ENCODE data around the gene VPS36.

The VPS36 gene

GRCh38 chr13:52432456-52432855 lies 18.0 kb downstream of the VPS36 start:
- Histone ChIP-seq H3K4me3 (ENCODE audit: low read length) (no peak overlapping the region), H3K36me3 (ENCODE audit: control insufficient read depth, insufficient read depth, low read length) (no peaks in the 10 kb centered on the region), H3K27me3 (ENCODE audit: insufficient read depth, low read length, poor library complexity) (no peaks in the 10 kb centered on the region), H3K4ac (ENCODE audit: low read depth, low read length) (no peak overlapping the region), H4K5ac (ENCODE audit: low read length) (no peak overlapping the region), H3K9ac (ENCODE audit: low read length) (no peak overlapping the region), H3K4me1 (ENCODE audit: control insufficient read depth, low read depth, low read length) (no peaks in the 10 kb centered on the region), H3K79me2 (ENCODE audit: control insufficient read depth, insufficient read depth, low read length) (no peaks in the 10 kb centered on the region), H3K56ac (ENCODE audit: low read length) (no peak overlapping the region), H3K23ac (ENCODE audit: low read length) (no peak overlapping the region), H3K79me1 (ENCODE audit: low read length) (no peaks in the 10 kb centered on the region), H3K4me2 (ENCODE audit: low read length) (no peak overlapping the region), H3K27ac (ENCODE audit: low read depth, low read length) (no peak overlapping the region), H2BK15ac (replicated peaks; ENCODE audit: low read depth) (no peak overlapping the region), H4K8ac (ENCODE audit: low read depth, low read length) (no peak overlapping the region), H2AK5ac (ENCODE audit: low read length) (no peak overlapping the region), H2BK5ac (ENCODE audit: low read length) (no peak overlapping the region), H3K18ac (ENCODE audit: low read length) (no peak overlapping the region), H2BK120ac (ENCODE audit: low read depth, low read length) (no peak overlapping the region)
- no CpG with 5 or more reads among the region's 2 CpGs for WGBS (ENCODE audit: extremely low coverage, insufficient coverage, low lambda C conversion rate)
- DNase-seq: no peak

- Histone ChIP-seq H3K56ac (ENCODE audit: low read length) (peak overlapping the region; percentile 44), H4K8ac (ENCODE audit: low read depth, low read length) (no peak overlapping the region), H2BK120ac (ENCODE audit: low read depth, low read length) (no peak overlapping the region), H2AK5ac (ENCODE audit: low read length) (no peak overlapping the region), H3K18ac (ENCODE audit: low read length) (no peak overlapping the region), H3K23ac (ENCODE audit: low read length) (no peak overlapping the region), H3K79me1 (ENCODE audit: low read length) (no peaks in the 10 kb centered on the region), H3K79me2 (ENCODE audit: control insufficient read depth, insufficient read depth, low read length) (no peaks in the 10 kb centered on the region), H3K36me3 (ENCODE audit: control insufficient read depth, insufficient read depth, low read length) (no peaks in the 10 kb centered on the region), H3K9ac (ENCODE audit: low read length) (no peak overlapping the region), H2BK15ac (replicated peaks; ENCODE audit: low read depth) (no peak overlapping the region), H3K4me2 (ENCODE audit: low read length) (no peak overlapping the region), H3K27ac (ENCODE audit: low read depth, low read length) (peak overlapping the region; percentile 57), H3K4ac (ENCODE audit: low read depth, low read length) (no peak overlapping the region), H4K5ac (ENCODE audit: low read length) (no peak overlapping the region), H3K27me3 (ENCODE audit: insufficient read depth, low read length, poor library complexity) (no peaks in the 10 kb centered on the region), H3K4me3 (ENCODE audit: low read length) (no peak overlapping the region), H3K4me1 (ENCODE audit: control insufficient read depth, low read depth, low read length) (no peaks in the 10 kb centered on the region), H2BK5ac (ENCODE audit: low read length) (no peak overlapping the region)
- peak; percentile 86 for DNase-seq
- no CpG with 5 or more reads among the region's 2 CpGs for whole genome bisulfite sequencing (ENCODE audit: extremely low coverage, insufficient coverage, low lambda C conversion rate)
Measured at GRCh38 chr13:52428295-52428694, 22.1 kb downstream of the VPS36 start.

DNA sequence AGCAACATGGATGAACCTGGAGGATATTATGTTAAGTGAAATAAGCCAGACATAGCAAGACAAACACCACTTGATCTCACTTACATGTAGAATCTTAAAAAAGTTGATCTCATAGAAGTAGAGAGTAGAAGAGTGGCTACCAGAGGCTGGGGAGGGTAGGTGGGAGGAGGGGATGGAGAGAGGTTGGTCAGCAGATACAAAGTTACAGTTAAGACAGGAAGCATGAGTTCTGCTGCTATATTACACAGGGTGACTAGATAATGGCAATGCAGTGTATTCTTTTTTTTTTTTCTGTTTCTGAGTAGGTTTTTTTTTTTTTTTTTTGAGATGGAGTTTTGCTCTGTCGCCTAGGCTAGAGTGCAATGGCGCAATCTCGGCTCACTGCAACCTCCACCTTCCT lies 29.2 kb downstream of the VPS36 start:
- no CpG with 5 or more reads among the region's 3 CpGs for WGBS (ENCODE audit: extremely low coverage, insufficient coverage, low lambda C conversion rate)
- Histone ChIP-seq H2BK15ac (replicated peaks; ENCODE audit: low read depth) (no peak overlapping the region), H3K4me2 (ENCODE audit: low read length) (no peak overlapping the region)

GRCh38 chr13:52419080-52419479 lies 31.4 kb downstream of the VPS36 start:
- H2BK15ac ChIP-seq (replicated peaks; ENCODE audit: low read depth): no peak overlapping the region
- no peaks in the 10 kb centered on the region for H3K79me1 ChIP-seq (ENCODE audit: low read length)
- DNase-seq: no peak
- no peaks in the 10 kb centered on the region for H3K79me2 ChIP-seq (ENCODE audit: control insufficient read depth, insufficient read depth, low read length)
- no peak overlapping the region for H3K56ac ChIP-seq (ENCODE audit: low read length)
- no peak overlapping the region for H4K8ac ChIP-seq (ENCODE audit: low read depth, low read length)
- peaks cover 1% of the 10 kb centered on the region for H3K36me3 ChIP-seq (ENCODE audit: control insufficient read depth, insufficient read depth, low read length)
- H4K5ac ChIP-seq (ENCODE audit: low read length): no peak overlapping the region
- H3K9ac ChIP-seq (ENCODE audit: low read length): no peak overlapping the region
- no peak overlapping the region for H3K18ac ChIP-seq (ENCODE audit: low read length)
- H3K27me3 ChIP-seq (ENCODE audit: insufficient read depth, low read length, poor library complexity): no peaks in the 10 kb centered on the region
- no peak overlapping the region for H3K27ac ChIP-seq (ENCODE audit: low read depth, low read length)
- H3K4me1 ChIP-seq (ENCODE audit: control insufficient read depth, low read depth, low read length): no peaks in the 10 kb centered on the region
- no peak overlapping the region for H3K23ac ChIP-seq (ENCODE audit: low read length)
- no peak overlapping the region for H2BK5ac ChIP-seq (ENCODE audit: low read length)
- H3K4me2 ChIP-seq (ENCODE audit: low read length): no peak overlapping the region
- no peak overlapping the region for H2BK120ac ChIP-seq (ENCODE audit: low read depth, low read length)
- no peak overlapping the region for H3K4ac ChIP-seq (ENCODE audit: low read depth, low read length)
- H3K4me3 ChIP-seq (ENCODE audit: low read length): no peak overlapping the region
- no CpG with 5 or more reads among the region's 1 CpG for WGBS (ENCODE audit: extremely low coverage, insufficient coverage, low lambda C conversion rate)
- no peak overlapping the region for H2AK5ac ChIP-seq (ENCODE audit: low read length)

More for the DNA sequence above, 29.2 kb downstream of the VPS36 start:
- no peaks in the 10 kb centered on the region for H3K4me1 ChIP-seq (ENCODE audit: control insufficient read depth, low read depth, low read length)
- H3K36me3 ChIP-seq (ENCODE audit: control insufficient read depth, insufficient read depth, low read length): no peaks in the 10 kb centered on the region
- no peak overlapping the region for H3K9ac ChIP-seq (ENCODE audit: low read length)
- H4K8ac ChIP-seq (ENCODE audit: low read depth, low read length): no peak overlapping the region
- no peaks in the 10 kb centered on the region for H3K79me1 ChIP-seq (ENCODE audit: low read length)
- H3K4ac ChIP-seq (ENCODE audit: low read depth, low read length): no peak overlapping the region
- H3K23ac ChIP-seq (ENCODE audit: low read length): no peak overlapping the region
- no peak for DNase-seq
- no peak overlapping the region for H3K27ac ChIP-seq (ENCODE audit: low read depth, low read length)
- H3K27me3 ChIP-seq (ENCODE audit: insufficient read depth, low read length, poor library complexity): no peaks in the 10 kb centered on the region
- H3K4me3 ChIP-seq (ENCODE audit: low read length): no peak overlapping the region
- H2AK5ac ChIP-seq (ENCODE audit: low read length): no peak overlapping the region
- H4K5ac ChIP-seq (ENCODE audit: low read length): no peak overlapping the region
- no peak overlapping the region for H3K18ac ChIP-seq (ENCODE audit: low read length)
- H2BK120ac ChIP-seq (ENCODE audit: low read depth, low read length): no peak overlapping the region
- no peak overlapping the region for H3K56ac ChIP-seq (ENCODE audit: low read length)
- H2BK5ac ChIP-seq (ENCODE audit: low read length): no peak overlapping the region
- no peaks in the 10 kb centered on the region for H3K79me2 ChIP-seq (ENCODE audit: control insufficient read depth, insufficient read depth, low read length)

DNA sequence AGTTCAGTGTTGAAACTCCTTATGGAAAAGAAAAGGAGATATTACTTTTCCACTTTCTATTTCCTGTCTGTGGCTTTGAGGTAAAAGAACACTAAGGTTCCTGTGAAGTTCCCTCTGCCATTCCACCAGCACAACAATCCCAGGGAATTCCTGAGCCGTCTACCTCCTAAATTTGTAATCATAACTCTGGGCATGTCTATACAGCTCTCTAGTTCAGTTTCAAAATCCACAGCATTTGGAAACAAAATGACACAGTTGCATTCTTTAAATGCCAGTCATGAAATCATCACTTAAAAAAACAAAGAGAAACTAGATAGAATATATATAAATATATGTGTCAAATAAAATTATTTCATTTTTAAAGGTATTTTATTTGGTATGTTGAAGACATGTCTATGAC lies 35.5 kb downstream of the VPS36 start:
- Histone ChIP-seq H2BK15ac (replicated peaks; ENCODE audit: low read depth) (no peak overlapping the region), H3K4ac (ENCODE audit: low read depth, low read length) (no peak overlapping the region), H3K36me3 (ENCODE audit: control insufficient read depth, insufficient read depth, low read length) (peaks cover 1% of the 10 kb centered on the region), H3K9ac (ENCODE audit: low read length) (no peak overlapping the region), H2BK5ac (ENCODE audit: low read length) (no peak overlapping the region), H3K27ac (ENCODE audit: low read depth, low read length) (no peak overlapping the region), H2BK120ac (ENCODE audit: low read depth, low read length) (no peak overlapping the region), H3K56ac (ENCODE audit: low read length) (no peak overlapping the region), H4K5ac (ENCODE audit: low read length) (no peak overlapping the region), H3K4me1 (ENCODE audit: control insufficient read depth, low read depth, low read length) (no peaks in the 10 kb centered on the region), H4K8ac (ENCODE audit: low read depth, low read length) (no peak overlapping the region), H3K27me3 (ENCODE audit: insufficient read depth, low read length, poor library complexity) (no peaks in the 10 kb centered on the region), H3K4me2 (ENCODE audit: low read length) (no peak overlapping the region), H3K79me1 (ENCODE audit: low read length) (no peaks in the 10 kb centered on the region), H3K18ac (ENCODE audit: low read length) (no peak overlapping the region), H3K23ac (ENCODE audit: low read length) (no peak overlapping the region), H3K4me3 (ENCODE audit: low read length) (no peak overlapping the region), H2AK5ac (ENCODE audit: low read length) (no peak overlapping the region), H3K79me2 (ENCODE audit: control insufficient read depth, insufficient read depth, low read length) (no peaks in the 10 kb centered on the region)
- no CpG with 5 or more reads among the region's 1 CpG for WGBS (ENCODE audit: extremely low coverage, insufficient coverage, low lambda C conversion rate)
- no peak for DNase-seq

- H3K4ac ChIP-seq (ENCODE audit: low read depth, low read length): no peak overlapping the region
- H2BK5ac ChIP-seq (ENCODE audit: low read length): no peak overlapping the region
- no peaks in the 10 kb centered on the region for H3K27me3 ChIP-seq (ENCODE audit: insufficient read depth, low read length, poor library complexity)
- H2BK15ac ChIP-seq (replicated peaks; ENCODE audit: low read depth): no peak overlapping the region
- H3K9ac ChIP-seq (ENCODE audit: low read length): no peak overlapping the region
- H3K4me3 ChIP-seq (ENCODE audit: low read length): no peak overlapping the region
- no peaks in the 10 kb centered on the region for H3K4me1 ChIP-seq (ENCODE audit: control insufficient read depth, low read depth, low read length)
- no peak overlapping the region for H3K18ac ChIP-seq (ENCODE audit: low read length)
- no peaks in the 10 kb centered on the region for H3K79me1 ChIP-seq (ENCODE audit: low read length)
- DNase-seq: no peak
- H3K36me3 ChIP-seq (ENCODE audit: control insufficient read depth, insufficient read depth, low read length): peaks cover 1% of the 10 kb centered on the region
- no peak overlapping the region for H2AK5ac ChIP-seq (ENCODE audit: low read length)
- H4K8ac ChIP-seq (ENCODE audit: low read depth, low read length): no peak overlapping the region
- no CpG with 5 or more reads among the region's 1 CpG for WGBS (ENCODE audit: extremely low coverage, insufficient coverage, low lambda C conversion rate)
- H3K23ac ChIP-seq (ENCODE audit: low read length): no peak overlapping the region
- H3K79me2 ChIP-seq (ENCODE audit: control insufficient read depth, insufficient read depth, low read length): no peaks in the 10 kb centered on the region
- no peak overlapping the region for H3K4me2 ChIP-seq (ENCODE audit: low read length)
- H3K27ac ChIP-seq (ENCODE audit: low read depth, low read length): no peak overlapping the region
- no peak overlapping the region for H3K56ac ChIP-seq (ENCODE audit: low read length)
- H2BK120ac ChIP-seq (ENCODE audit: low read depth, low read length): no peak overlapping the region
- H4K5ac ChIP-seq (ENCODE audit: low read length): no peak overlapping the region
Measured at GRCh38 chr13:52414051-52414450, 36.4 kb downstream of the VPS36 start.
